Karpas-422 (cell line): ENCODE results near the gene RAB3D. TPM values are rescaled to one million over a fixed set of nuclear protein-coding genes. Genes with fewer than 3 reads are reported as not detected.
A peak's percentile ranks its signal among the peaks of the same experiment; 100 is the strongest.

Source experiments
- DNase-seq: peaks from one replicate; pipeline ENCODE4 v3.0.0-alpha.2; 2015
- H2AFZ ChIP-seq: fragments of 200-600 bp; sonication (generic); 2 replicates; pipeline ENCODE4 v1.6.1; 2014; ENCODE audit warnings: antibody characterized with exemption, low read length, mixed read lengths
- H3K27ac ChIP-seq: fragments of 200-600 bp; sonication (generic); 2 replicates; pipeline ENCODE4 v1.5.1; 2014; ENCODE audit warnings: mild to moderate bottlenecking, low read length, moderate library complexity
- H3K27me3 ChIP-seq: fragments of 200-600 bp; sonication (generic); 2 replicates; pipeline ENCODE4 v1.6.1; 2014; ENCODE audit warnings: low read length, mixed read lengths
- H3K36me3 ChIP-seq: fragments of 200-600 bp; sonication (generic); 2 replicates; pipeline ENCODE4 v1.6.1; 2014; ENCODE audit warnings: low read length, mixed read lengths; ENCODE audit not compliant: insufficient read depth
- H3K4me1 ChIP-seq: fragments of 200-600 bp; sonication (generic); 2 replicates; pipeline ENCODE4 v1.6.1; 2014; ENCODE audit warnings: mild to moderate bottlenecking, low read length, mixed read lengths
- H3K4me2 ChIP-seq: fragments of 200-600 bp; sonication (generic); 2 replicates; pipeline ENCODE4 v1.6.1; 2014; ENCODE audit warnings: low read length, low read depth, mild to moderate bottlenecking; ENCODE audit not compliant: poor library complexity, severe bottlenecking
- H3K4me3 ChIP-seq: fragments of 200-600 bp; sonication (generic); 2 replicates; pipeline ENCODE4 v1.5.1; 2014; ENCODE audit warnings: mild to moderate bottlenecking, antibody characterized with exemption, low read length, mixed read lengths
- H3K79me2 ChIP-seq: fragments of 200-600 bp; sonication (generic); 2 replicates; pipeline ENCODE4 v1.6.1; 2014; ENCODE audit warnings: mild to moderate bottlenecking, low read length, mixed read lengths
- H3K9ac ChIP-seq: fragments of 200-600 bp; sonication (generic); 2 replicates; pipeline ENCODE4 v1.6.0; 2014; ENCODE audit warnings: low read length
- H3K9me2 ChIP-seq: fragments of 200-600 bp; sonication (generic), shearing (Covaris generic); replicated peaks from 2 replicates; pipeline ENCODE4 v1.6.0; 2014; ENCODE audit warnings: mild to moderate bottlenecking, low read length, moderate library complexity; ENCODE audit not compliant: insufficient read depth
- H3K9me3 ChIP-seq: fragments of 300-700, 200-600 bp; sonication (generic); 2 replicates; pipeline ENCODE4 v1.6.1; 2014; ENCODE audit warnings: low read length, mixed read lengths
- H4K20me1 ChIP-seq: fragments of 200-600 bp; sonication (generic); 2 replicates; pipeline ENCODE4 v1.6.1; 2014; ENCODE audit warnings: mild to moderate bottlenecking, antibody characterized with exemption, low read length, low read depth; ENCODE audit not compliant: insufficient read depth
- total RNA-seq: library from RNA; depleted of rRNA; stranded (reverse); fragments of >200 nt; shearing (Covaris generic); gene quantifications from 2 replicates; pipeline ENCODE4 v1.2.3, GENCODE V29; 2014; ENCODE audit warnings: low replicate concordance

Gene RAB3D
- total RNA-seq, 1 experiment from 2014 or later: 8.6 TPM

DNA sequence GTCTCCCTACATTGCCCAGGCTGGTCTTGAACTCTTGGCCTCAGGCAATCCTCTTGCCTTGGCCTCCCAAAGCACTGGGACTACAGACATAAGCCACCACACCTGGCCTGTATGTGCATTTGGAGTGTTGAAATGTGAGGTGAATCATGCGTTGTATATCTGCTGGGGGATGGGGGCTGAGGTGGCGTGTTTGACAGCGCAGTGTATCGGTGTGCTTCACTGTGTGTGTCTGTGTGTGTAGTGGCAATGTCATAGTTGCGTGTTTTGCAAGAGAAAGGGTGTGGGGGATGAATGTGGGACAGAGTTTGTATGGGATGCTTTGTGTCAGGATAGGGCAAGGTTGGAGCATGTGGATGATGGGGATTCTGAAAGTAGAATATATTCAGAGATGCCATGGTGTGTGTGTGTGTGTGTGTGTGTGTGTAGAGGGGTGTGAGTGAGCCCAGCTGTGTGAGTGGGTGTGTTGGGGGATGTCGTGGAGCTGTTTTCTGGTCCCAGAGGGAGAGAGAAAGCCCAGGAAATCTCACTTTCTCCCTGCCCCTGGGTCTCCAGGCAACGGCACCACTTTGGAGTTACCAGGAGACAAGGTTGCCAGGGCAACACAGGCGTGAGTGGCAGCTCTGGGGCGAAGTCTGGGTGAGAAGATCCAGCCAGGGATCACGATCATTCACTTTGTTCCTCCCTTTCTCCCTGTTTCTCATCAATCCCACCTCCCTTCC, 33.9 kb upstream of the RAB3D start:
- peak overlapping the region; percentile 80 for H3K9ac ChIP-seq
- no peaks in the 10 kb centered on the region for H3K9me3 ChIP-seq
- H3K27me3 ChIP-seq: no peaks in the 10 kb centered on the region
- peak; percentile 51 for DNase-seq
- peak overlapping the region; percentile 91 for H3K4me2 ChIP-seq
- peaks cover 25% of the 10 kb centered on the region for H3K79me2 ChIP-seq
- H4K20me1 ChIP-seq: no peaks in the 10 kb centered on the region
- peaks cover 35% of the 10 kb centered on the region for H3K4me1 ChIP-seq
- no peaks in the 10 kb centered on the region for H3K9me2 ChIP-seq
- H2AFZ ChIP-seq: peak overlapping the region; percentile 49; the same call in 1 of the 2 replicates
- H3K4me3 ChIP-seq: peak overlapping the region; percentile 86; the same call in 1 of the 2 replicates
- no peak overlapping the region for H3K27ac ChIP-seq
- H3K36me3 ChIP-seq: 0 out of 2 replicates have a peak, but pooled peaks cover 4% of the 10 kb centered on the region

DNA sequence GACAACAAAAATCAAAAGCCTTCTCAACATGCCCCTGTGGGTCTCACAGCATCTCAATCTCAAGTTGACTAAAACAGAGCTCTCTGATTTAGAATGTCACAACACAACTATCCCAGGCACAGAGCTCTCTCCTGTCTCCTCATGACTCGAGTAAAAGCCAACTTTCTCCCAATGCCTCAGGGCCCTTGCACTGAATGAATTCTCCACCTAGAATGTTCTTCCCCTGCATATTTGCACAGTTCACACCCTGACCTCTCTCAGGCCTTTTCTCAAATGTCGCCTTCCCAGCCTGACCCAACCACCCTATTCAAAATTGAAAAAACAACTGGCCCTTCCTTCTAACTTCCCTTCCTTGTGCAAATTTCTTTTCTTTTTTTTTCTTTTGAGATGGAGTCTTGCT, 31.3 kb upstream of the RAB3D start:
- Histone ChIP-seq H3K79me2 (peaks cover 6% of the 10 kb centered on the region), H3K27me3 (no peaks in the 10 kb centered on the region), H3K9me2 (no peaks in the 10 kb centered on the region), H3K9ac (no peak overlapping the region), H3K27ac (no peak overlapping the region), H3K4me1 (peaks cover 11% of the 10 kb centered on the region), H4K20me1 (no peaks in the 10 kb centered on the region), H3K4me3 (no peak overlapping the region), H2AFZ (no peak overlapping the region), H3K9me3 (no peaks in the 10 kb centered on the region), H3K36me3 (no peaks in the 10 kb centered on the region), H3K4me2 (no peak overlapping the region)
- no peak for DNase-seq

DNA sequence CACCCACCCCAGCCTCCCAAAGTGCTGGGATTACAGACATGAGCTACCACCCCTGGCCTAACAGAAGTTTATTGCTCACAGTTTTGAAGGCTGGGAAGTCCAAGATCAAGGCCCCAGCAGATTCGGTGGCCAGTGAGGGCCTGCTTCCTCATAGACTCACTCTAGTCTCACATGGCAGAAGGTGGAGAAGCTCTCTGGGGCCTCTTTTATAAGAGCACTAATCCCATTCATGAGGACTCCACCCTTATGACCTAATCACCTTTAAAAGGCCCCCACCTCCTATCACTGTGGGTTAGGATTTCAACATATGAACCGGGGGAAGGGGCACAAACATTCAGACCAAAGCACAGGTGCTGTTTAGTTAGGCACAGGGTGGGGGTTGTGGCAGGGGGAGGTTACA, 28.1 kb upstream of the RAB3D start:
- Histone ChIP-seq H3K4me2 (no peak overlapping the region), H3K36me3 (no peaks in the 10 kb centered on the region), H3K9me2 (no peaks in the 10 kb centered on the region), H3K4me3 (no peak overlapping the region), H4K20me1 (no peaks in the 10 kb centered on the region), H3K27me3 (no peaks in the 10 kb centered on the region), H2AFZ (no peak overlapping the region), H3K79me2 (no peaks in the 10 kb centered on the region), H3K27ac (no peak overlapping the region), H3K9me3 (no peaks in the 10 kb centered on the region), H3K4me1 (no peaks in the 10 kb centered on the region), H3K9ac (no peak overlapping the region)
- no peak for DNase-seq

DNA sequence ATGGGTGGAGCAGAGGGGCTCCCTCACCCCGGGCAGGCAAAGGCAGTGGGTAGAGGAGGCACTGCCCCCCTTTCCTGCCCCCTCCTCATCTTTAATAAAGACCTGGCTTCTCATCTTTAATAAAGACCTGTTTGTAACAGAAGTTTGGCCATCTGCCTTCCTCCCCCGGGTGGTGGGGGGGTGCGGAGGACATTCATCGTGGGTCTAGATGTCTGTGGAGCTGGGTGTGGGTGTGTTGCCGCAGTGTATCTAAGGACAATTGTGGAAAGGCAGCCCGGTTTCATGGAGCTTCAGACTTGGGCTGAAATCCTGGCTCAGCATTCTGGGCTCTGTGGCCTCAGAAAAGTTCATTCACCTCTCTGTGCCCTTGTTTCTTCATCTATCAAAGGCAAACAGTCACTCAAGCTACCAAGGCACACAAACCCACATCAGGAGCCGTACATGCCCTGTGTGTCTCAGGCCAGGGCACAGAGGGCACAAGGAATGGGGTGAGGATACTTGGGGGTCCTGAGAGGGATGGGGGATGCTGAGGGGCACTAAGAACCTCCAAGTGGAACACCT, 26.2 kb upstream of the RAB3D start:
- Histone ChIP-seq H3K79me2 (no peaks in the 10 kb centered on the region), H2AFZ (no peak overlapping the region), H3K9me3 (no peaks in the 10 kb centered on the region), H3K4me3 (no peak overlapping the region), H3K9me2 (no peaks in the 10 kb centered on the region), H3K9ac (no peak overlapping the region), H3K4me1 (no peaks in the 10 kb centered on the region), H3K36me3 (no peaks in the 10 kb centered on the region), H3K27me3 (no peaks in the 10 kb centered on the region), H4K20me1 (no peaks in the 10 kb centered on the region), H3K4me2 (no peak overlapping the region), H3K27ac (no peak overlapping the region)
- DNase-seq: no peak

DNA sequence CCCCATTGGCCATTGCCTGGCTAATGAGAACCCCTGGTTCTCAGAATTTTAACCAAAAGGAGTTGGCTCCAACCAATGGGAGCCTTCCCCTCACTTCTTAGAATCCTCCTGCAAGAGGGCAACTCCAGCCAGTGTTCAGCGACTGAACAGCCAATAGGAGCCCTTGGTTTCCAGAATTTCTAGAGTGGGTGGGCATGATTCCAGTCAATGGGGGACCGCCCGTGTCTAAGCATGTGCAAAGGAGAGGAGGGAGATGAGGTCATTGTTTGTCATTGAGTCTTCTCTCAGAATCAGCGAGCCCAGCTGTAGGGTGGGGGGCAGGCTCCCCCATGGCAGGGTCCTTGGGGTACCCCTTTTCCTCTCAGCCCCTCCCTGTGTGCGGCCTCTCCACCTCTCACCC, 25.5 kb upstream of the RAB3D start:
- Histone ChIP-seq H3K4me2 (no peak overlapping the region), H3K9ac (no peak overlapping the region), H3K4me3 (no peak overlapping the region), H4K20me1 (no peaks in the 10 kb centered on the region), H3K27me3 (no peaks in the 10 kb centered on the region), H3K9me3 (no peaks in the 10 kb centered on the region), H2AFZ (no peak overlapping the region), H3K9me2 (no peaks in the 10 kb centered on the region), H3K4me1 (no peaks in the 10 kb centered on the region), H3K36me3 (no peaks in the 10 kb centered on the region), H3K79me2 (no peaks in the 10 kb centered on the region), H3K27ac (no peak overlapping the region)
- no peak for DNase-seq

DNA sequence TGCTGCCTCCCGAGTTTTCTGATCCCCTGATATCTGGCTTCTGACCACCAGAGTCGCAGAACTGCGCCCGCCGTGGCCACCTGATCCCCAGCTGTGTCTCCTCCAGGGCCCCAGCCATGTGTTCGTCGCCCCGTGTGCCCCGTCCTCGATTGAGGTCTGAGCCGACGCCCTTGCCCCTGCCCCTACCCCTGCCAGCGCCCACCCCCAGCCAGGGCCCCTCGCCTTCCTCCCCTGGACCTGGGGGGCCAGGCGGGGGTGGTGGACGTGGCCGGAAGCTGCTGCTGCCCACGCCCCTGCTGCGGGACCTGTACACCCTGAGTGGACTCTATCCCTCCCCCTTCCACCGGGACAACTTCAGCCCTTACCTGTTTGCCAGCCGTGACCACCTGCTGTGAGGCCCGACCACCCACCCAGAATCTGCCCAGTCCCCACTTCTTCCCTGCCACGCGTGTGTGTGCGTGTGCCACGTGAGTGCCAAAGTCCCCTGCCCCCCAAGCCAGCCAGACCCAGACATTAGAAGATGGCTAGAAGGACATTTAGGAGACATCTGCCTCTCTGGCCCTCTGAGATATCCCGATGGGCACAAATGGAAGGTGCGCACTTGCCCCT, 24.9 kb upstream of the RAB3D start:
- Histone ChIP-seq H3K4me1 (no peaks in the 10 kb centered on the region), H3K9ac (no peak overlapping the region), H4K20me1 (no peaks in the 10 kb centered on the region), H3K79me2 (no peaks in the 10 kb centered on the region), H3K4me2 (no peak overlapping the region), H3K9me3 (no peaks in the 10 kb centered on the region), H3K4me3 (no peak overlapping the region), H3K36me3 (no peaks in the 10 kb centered on the region), H3K27me3 (no peaks in the 10 kb centered on the region), H3K9me2 (no peaks in the 10 kb centered on the region), H3K27ac (no peak overlapping the region), H2AFZ (no peak overlapping the region)
- no peak for DNase-seq

DNA sequence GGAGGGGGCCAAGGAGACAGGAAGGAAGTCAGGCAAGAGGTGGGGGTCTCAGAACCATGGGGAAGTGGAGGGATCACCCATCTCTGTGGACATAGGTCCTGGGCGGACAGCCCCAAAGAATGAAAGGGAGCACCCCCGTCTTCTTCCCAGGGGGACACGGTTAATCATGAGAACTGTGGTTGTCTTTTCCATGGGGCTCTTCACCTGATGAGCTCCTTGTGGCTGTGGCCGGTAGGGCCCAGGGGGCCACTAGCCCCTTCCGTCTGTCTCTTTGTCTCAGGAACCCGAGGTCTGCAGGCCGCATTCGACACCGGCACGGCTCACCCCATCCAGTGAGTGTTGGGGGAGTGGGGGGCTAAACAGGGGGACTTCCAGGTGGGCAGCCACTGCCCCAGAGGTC, 24.4 kb upstream of the RAB3D start:
- Histone ChIP-seq H4K20me1 (no peaks in the 10 kb centered on the region), H3K4me1 (no peaks in the 10 kb centered on the region), H3K36me3 (no peaks in the 10 kb centered on the region), H3K27me3 (no peaks in the 10 kb centered on the region), H3K4me3 (no peak overlapping the region), H3K9me3 (no peaks in the 10 kb centered on the region), H3K9ac (no peak overlapping the region), H3K4me2 (no peak overlapping the region), H3K79me2 (no peaks in the 10 kb centered on the region), H3K27ac (no peak overlapping the region), H3K9me2 (no peaks in the 10 kb centered on the region), H2AFZ (no peak overlapping the region)
- DNase-seq: no peak

DNA sequence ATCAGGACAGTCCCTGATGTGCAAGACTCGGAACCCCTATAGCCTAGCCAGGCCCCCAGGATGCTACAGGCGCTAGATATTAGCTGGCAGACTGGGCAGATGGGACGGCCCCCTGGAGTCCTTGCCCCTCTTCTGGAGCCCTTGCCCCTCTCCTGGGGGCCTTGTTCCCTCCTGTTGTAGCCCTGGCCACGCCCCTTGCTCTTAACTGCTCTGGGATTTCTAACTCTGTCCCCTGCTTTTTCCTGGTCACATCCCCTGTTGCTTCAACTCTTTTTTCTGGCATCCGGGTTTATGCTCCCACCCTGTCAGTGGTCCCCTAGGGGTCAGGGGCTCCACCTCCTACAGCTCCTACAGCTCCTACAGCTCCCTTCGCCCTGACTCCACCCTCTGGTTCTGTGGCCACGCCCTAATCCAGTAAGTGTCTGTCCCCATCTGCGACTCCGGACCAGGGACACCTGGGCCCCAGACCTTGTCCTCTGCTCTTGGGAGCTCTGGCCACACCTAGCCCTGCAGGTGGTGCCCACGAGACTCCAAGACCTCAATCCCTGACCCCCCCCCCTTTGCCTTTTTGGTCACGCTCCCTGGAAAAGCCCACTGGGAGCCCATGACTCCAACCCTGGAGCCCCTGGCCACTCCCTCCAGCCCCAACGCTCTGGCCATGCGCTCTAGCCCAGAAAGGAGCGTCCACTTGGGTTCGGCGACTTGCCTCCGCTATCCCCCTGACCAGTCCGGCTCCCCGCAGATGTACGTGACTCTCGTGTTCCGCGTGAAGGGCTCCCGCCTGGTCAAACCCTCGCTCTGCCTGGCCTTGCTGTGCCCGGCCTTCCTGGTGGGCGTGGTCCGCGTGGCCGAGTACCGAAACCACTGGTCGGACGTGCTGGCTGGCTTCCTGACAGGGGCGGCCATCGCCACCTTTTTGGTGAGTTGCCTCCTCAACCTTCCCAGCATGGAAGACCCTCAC, 22.6 kb upstream of the RAB3D start:
- Histone ChIP-seq H4K20me1 (no peaks in the 10 kb centered on the region), H3K36me3 (no peaks in the 10 kb centered on the region), H3K9me2 (no peaks in the 10 kb centered on the region), H3K4me1 (no peaks in the 10 kb centered on the region), H2AFZ (no peak overlapping the region), H3K27me3 (no peaks in the 10 kb centered on the region), H3K4me3 (no peak overlapping the region), H3K27ac (no peak overlapping the region), H3K4me2 (no peak overlapping the region), H3K79me2 (no peaks in the 10 kb centered on the region), H3K9ac (no peak overlapping the region), H3K9me3 (no peaks in the 10 kb centered on the region)
- DNase-seq: no peak
